ES-I3 (cell line): Measurements from ENCODE around the gene MRS2.

Experiments used
- H3K36me3 ChIP-seq: 2 replicates; pipeline ENCODE4 v1.6.1; 2013; ENCODE audit warnings: mild to moderate bottlenecking, low read length, control low read depth, moderate library complexity; ENCODE audit not compliant: insufficient read depth
- H3K4me1 ChIP-seq: 2 replicates; pipeline ENCODE4 v1.6.1; 2013; ENCODE audit warnings: mild to moderate bottlenecking, control low read depth, low read length; ENCODE audit not compliant: insufficient read depth
- H3K9ac ChIP-seq: 2 replicates; pipeline ENCODE4 v1.6.1; 2013; ENCODE audit warnings: low read depth, mild to moderate bottlenecking, low read length, moderate library complexity
- H3K9me3 ChIP-seq: 2 replicates; pipeline ENCODE4 v1.6.1; 2013; ENCODE audit warnings: mild to moderate bottlenecking, low read length, moderate library complexity; ENCODE audit not compliant: control insufficient read depth, insufficient read depth

MRS2 gene

DNA sequence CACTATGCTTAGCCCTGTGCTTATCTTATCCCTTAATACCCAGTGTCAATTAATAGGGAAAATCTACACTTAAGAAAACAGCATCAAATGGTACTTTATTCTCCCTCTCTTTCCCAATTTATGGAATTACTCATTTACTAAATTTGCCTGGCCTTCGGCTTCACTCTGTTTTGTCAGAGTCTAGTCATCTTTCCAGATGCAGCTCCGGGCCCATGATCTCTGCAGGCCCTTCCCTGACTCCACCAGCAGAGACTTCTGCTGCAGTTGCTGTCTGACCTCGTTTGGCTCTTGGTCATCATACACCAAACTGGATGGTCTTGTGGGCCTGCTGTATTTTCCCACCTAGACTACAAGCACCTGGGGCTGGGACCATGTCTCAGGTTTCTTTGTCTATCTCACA, 27.4 kb downstream of the MRS2 start:
- no peaks in the 10 kb centered on the region for H3K9me3 ChIP-seq
- no peaks in the 10 kb centered on the region for H3K4me1 ChIP-seq
- no peak overlapping the region for H3K9ac ChIP-seq
- H3K36me3 ChIP-seq: peaks cover under 1% of the 10 kb centered on the region; the same call in 1 of the 2 replicates

DNA sequence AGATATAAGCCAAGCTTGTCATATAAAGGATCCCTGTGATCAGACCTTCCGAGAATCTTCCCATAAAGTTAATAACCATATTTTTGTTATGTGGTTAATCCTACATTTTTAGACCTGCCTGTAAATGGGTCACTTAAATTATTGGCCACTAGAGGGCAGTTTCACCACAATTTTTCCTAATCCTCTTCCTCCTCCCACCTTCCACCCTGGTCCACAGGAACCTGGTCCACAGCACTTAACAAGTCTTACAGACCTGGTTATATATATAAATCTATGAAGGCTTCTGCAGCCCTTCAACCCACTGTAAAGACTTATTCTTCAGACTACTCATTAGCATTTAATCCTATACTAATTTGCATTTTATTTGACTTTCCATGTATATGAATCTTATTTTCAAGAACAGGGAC, 28.3 kb downstream of the MRS2 start:
- no peak overlapping the region for H3K9ac ChIP-seq
- H3K36me3 ChIP-seq: no peaks in the 10 kb centered on the region
- H3K4me1 ChIP-seq: no peaks in the 10 kb centered on the region
- no peaks in the 10 kb centered on the region for H3K9me3 ChIP-seq

DNA sequence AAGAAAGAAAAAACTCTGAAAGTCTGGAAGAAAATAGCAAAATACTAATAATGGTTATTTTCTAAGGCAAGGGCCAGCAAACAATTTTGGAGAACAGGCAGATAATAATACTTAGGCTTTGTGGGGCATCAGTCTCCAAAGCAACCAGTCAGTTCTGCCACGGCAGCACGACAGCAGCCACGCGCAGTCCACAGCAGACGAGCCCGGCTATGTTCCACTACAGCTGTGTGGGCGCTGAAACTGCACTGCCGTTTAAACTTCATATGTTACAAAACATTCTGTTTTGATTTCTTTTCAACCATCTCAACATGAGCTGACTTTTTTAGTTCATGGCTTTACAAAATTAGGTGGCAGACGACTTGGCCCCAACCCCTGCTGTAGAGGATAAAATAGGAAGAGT, 29.9 kb downstream of the MRS2 start:
- Histone ChIP-seq H3K9me3 (no peaks in the 10 kb centered on the region), H3K4me1 (no peaks in the 10 kb centered on the region), H3K9ac (no peak overlapping the region), H3K36me3 (no peaks in the 10 kb centered on the region)

DNA sequence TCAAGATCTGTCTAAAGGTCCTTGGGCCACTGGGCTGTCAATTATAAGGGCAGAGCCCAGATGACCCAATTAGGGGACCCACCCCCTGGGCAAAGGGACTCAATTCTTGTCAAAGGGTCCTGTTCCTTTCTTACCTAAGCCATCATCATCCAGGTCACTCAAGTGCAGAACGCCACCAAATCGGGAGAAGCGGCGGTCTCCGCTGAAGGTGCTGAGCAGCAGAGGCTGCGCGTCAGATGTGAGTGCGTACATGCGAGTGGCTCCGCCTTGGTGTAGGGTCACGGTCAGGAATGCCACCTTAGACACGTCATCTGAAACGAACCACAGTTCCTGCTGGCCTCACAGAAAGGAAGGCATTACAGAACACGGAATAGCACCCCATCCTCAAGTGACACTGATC, 34.2 kb downstream of the MRS2 start:
- Histone ChIP-seq H3K9me3 (no peaks in the 10 kb centered on the region), H3K4me1 (peaks cover 3% of the 10 kb centered on the region; the same call in 1 of the 2 replicates), H3K9ac (no peak overlapping the region), H3K36me3 (no peaks in the 10 kb centered on the region)

DNA sequence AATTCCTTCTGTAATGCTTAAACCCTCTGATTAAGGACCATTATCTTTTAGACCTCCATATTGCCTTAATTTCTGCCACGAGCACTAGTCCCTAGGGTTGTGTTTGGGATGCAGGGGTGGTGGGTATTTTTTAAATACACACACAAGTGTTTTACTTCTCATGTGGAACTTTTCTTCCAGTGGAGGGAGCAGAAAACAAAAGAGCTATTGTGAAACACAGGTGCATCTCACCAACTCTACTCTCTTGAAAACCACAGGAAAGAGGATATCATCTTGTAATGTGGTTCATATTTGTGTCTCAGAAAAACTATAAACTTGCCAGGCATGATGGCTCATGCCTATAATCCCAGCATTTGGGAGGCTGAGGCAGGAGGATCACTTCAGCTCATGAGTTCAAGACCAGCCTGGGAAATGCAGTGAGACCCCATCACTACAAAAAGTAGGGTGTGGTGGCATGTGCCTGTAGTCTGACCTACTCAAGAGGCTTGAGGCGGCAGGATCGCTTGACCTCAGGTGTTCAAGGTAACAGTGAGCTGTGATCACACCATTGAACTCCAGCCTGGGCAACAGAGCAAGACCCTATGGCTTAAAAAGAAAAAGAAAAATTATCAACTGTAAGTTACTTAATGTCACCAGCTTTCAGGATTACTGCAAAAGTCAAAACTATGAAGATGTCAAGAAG, 37.3 kb downstream of the MRS2 start:
- Histone ChIP-seq H3K36me3 (no peaks in the 10 kb centered on the region), H3K9me3 (no peaks in the 10 kb centered on the region), H3K9ac (no peak overlapping the region), H3K4me1 (peaks cover 3% of the 10 kb centered on the region; the same call in 1 of the 2 replicates)

DNA sequence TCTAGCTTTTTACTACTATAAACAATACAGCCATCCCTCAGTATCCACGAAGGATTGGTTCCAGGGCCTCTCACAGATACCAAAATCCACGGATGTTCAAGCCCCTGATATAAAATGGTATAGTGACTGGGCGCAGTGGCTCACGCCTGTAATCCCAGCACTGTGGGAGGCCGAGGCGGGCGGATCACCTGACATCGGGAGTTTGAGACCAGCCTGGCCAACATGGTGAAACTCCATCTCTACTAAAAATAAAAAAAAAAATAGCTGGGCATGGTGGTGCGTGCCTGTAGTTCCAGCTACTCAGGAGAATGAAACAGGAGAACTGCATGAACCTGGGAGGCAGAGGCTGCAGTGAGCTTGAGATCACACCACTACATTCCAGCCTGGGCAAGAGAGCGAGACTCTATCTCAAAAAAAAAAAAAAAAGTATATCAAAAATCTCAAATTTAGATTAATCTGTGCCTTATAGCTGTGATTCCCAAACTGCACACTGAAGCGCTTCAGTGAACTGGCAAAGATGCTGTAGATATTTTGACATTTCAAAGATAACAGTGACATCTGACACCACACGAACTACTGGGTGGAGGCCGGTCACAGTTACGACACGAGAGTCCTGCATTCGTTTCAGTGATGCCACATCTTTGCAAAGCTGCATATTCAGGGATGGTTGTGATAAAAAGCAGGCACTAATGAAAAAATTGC, 38.3 kb downstream of the MRS2 start:
- Histone ChIP-seq H3K36me3 (no peaks in the 10 kb centered on the region), H3K9me3 (no peaks in the 10 kb centered on the region), H3K4me1 (peaks cover 11% of the 10 kb centered on the region; the same call in 1 of the 2 replicates), H3K9ac (no peak overlapping the region)

DNA sequence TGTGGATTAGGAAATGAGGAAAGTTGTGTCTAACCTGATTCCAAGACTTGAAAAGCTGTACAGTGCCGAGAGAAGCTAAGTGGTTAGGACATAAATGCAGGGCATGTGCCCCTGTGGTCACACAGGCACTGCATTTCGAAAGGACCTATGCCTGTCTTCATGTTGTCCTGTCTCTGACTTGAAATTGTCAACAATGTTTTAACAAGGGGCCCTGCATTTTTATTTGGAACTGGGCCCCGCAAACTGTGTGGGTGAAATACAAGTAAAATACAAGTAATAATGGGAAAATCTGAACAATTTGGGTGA, 38.8 kb downstream of the MRS2 start:
- Histone ChIP-seq H3K9me3 (no peaks in the 10 kb centered on the region), H3K36me3 (no peaks in the 10 kb centered on the region), H3K9ac (no peak overlapping the region), H3K4me1 (peaks cover 13% of the 10 kb centered on the region; the same call in 1 of the 2 replicates)

DNA sequence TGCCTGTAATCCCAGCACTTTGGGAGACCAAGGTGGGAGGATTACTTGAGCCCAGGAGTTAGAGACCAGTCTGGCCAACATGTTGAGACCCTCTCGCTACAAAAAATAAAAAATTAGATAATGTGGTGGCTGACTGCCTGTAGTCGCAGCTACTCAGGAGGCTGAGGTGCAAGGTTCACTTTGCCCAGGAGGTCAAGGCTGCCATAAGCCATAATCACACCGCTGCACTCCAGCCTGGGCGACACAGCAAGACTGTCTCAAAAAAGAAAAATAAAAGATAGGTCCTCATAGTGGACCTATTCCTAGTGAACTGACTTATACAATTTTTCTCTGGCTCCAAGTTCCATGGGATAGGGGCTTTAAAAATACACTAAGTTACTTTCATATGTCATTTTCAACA, 41.9 kb downstream of the MRS2 start:
- Histone ChIP-seq H3K9ac (no peak overlapping the region), H3K9me3 (no peaks in the 10 kb centered on the region), H3K36me3 (no peaks in the 10 kb centered on the region), H3K4me1 (peaks cover 13% of the 10 kb centered on the region; the same call in 1 of the 2 replicates)

DNA sequence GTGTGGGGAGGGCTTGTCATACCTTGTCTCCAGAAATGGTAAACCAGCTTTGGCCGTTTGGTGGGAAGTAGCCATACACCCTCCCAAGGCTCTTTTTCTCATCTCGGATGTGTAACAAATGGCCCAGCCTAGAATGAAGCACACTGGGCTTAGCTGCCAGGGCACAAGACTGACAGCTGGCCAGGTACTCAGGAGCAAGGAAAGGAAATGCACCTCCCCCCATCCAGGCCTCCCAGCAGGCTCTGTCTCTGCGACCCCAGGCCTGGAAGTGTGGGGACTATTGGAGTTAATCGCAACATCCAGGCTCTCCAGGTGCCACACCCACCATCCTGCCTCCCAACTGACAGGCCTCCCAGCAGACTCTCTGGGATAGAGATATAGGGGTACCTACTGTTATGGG, 43.0 kb downstream of the MRS2 start:
- H3K9ac ChIP-seq: no peak overlapping the region
- H3K9me3 ChIP-seq: no peaks in the 10 kb centered on the region
- H3K4me1 ChIP-seq: peaks cover 13% of the 10 kb centered on the region; the same call in 1 of the 2 replicates
- H3K36me3 ChIP-seq: no peaks in the 10 kb centered on the region

DNA sequence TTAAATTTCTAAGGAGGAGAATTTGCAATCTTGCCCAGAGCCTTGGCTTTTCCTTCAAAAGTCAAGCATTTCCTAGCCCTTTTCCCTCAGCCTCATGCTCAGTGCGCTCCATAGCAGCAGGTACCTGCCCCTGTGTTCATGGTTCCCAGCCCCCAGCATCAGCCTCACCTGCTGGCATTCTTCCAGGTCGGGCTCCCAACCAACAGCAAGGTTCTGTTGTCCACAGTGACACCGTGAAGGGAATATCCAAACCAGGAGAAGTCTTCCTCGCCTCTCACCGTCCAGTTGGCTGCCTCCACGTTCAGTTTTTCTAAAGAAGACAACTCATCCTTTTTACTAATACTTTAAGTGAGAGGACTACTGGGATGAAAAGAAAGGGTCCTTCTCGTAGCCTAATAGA, 43.9 kb downstream of the MRS2 start:
- H3K9ac ChIP-seq: no peak overlapping the region
- H3K4me1 ChIP-seq: peaks cover 10% of the 10 kb centered on the region; the same call in 1 of the 2 replicates
- no peaks in the 10 kb centered on the region for H3K9me3 ChIP-seq
- H3K36me3 ChIP-seq: no peaks in the 10 kb centered on the region

DNA sequence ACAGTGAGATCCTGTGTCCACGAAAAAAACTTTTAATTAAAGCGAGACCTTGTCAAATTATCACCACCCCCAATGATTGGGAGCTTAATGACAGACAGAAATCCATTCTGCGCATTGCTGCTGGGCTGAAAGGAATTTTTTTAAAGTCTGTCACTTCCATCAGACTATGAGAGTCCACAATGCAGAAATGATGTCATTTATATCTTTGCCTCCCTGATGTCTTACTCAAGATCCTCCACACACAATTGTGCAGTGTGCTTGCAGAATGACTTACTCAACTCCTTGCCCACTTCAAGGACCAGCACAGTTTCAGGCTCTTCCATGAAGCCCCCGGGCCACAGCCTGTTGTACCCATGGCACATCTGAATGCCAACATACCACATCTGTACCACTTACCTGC, 45.7 kb downstream of the MRS2 start:
- H3K9me3 ChIP-seq: no peaks in the 10 kb centered on the region
- peaks cover 10% of the 10 kb centered on the region; the same call in 1 of the 2 replicates for H3K4me1 ChIP-seq
- H3K36me3 ChIP-seq: no peaks in the 10 kb centered on the region
- H3K9ac ChIP-seq: no peak overlapping the region

DNA sequence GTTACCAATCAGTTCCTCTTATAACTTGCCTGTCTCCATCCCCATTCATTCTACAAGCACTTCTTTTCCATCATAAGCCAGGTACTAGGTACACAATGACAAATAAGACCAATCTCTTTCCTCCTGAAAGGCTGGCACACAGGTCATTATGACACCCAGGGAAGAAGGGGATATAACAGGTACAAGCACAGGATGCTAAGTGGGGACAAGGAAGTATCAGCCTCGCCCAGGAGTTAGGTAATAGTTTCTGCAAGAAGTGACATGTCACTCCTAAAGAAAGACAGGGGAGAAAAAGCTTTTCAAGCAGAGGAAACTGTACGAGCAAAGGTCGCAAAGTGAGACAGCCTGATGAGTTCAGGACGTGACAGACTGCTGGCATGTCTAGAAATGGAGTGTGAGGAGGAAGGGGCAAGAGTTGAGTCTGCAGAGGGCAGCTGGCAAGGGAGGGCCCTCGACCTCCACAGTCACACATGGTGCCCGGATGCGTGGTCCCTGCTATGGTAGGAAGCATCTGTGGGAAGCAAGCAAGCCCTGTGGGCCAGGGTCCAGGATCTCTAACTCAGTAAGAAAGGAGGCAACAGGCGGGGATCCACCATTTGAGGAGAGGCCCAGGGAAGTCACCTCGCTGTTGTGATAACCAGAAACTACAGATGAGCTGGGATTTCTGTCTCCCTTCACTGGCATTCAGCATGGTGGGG, 46.2 kb downstream of the MRS2 start:
- Histone ChIP-seq H3K36me3 (no peaks in the 10 kb centered on the region), H3K4me1 (peaks cover 10% of the 10 kb centered on the region; the same call in 1 of the 2 replicates), H3K9ac (no peak overlapping the region), H3K9me3 (no peaks in the 10 kb centered on the region)

DNA sequence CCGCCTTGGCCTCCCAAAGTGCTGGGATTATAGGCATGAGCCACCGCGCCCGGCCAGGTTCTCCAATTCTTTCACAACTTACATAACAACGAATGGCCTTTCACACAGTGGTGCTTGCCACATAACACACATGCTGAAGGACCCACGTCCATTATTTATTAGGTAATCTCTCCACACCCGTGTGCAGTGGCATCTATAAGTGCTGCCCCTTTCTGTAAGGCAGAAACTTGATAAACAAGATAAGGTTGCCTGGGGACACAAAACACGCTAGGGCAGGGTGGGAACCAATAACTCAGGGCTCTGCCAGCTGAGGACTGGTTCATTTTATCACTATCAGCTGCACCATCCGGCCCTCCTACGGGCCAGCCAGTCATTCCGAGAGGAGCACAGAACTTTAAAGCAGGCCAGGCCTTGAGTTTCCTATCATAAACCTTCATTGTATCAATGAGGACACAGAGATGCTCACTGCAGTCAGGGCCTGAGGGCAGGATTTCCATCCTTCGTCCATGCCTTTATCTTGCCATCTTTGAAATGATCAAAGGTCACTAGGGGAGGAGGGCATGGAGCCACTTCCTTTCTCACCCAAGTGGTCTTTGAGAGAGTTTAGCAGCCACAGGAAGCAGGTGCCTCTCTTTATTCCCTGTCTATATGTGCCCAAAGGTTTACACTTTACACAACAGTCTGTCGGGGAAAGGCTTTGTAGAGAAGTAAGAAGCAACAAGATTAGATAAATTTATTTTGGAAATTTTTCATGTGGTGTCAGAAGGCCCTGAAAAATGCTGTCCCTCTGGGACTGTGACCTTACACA, 49.0 kb downstream of the MRS2 start:
- H3K9ac ChIP-seq: no peak overlapping the region
- no peaks in the 10 kb centered on the region for H3K9me3 ChIP-seq

DNA sequence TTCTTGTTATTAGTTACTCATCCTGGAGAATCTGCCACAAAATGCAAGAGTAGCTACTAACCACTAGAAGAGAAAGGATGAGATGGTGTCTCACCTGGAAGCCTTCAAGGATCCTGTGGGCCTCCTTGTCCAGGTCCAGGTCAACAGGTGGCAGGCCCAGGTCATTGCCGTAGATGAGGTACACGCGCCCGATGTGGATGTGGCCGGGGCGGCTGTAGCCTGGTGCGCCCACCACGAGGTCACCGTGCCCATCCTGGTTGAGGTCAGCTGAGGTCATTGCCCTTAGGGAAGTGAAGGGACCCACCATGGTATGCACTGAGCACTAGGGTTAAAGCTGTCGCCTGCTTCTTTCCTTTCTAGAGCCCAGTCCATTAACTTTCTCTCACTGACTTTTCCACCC, 51.2 kb downstream of the MRS2 start:
- no peaks in the 10 kb centered on the region for H3K36me3 ChIP-seq
- no peaks in the 10 kb centered on the region for H3K4me1 ChIP-seq
- no peak overlapping the region for H3K9ac ChIP-seq
- H3K9me3 ChIP-seq: no peaks in the 10 kb centered on the region

More for the DNA sequence above, 49.0 kb downstream of the MRS2 start:
- Histone ChIP-seq H3K36me3 (no peaks in the 10 kb centered on the region), H3K4me1 (no peaks in the 10 kb centered on the region)
